Natural killer cell (primary cell): ENCODE results near the gene RCE1. TPM values are rescaled to one million over a fixed set of nuclear protein-coding genes. Genes with fewer than 3 reads are reported as not detected.

Experiments used
- ATAC-seq, 3 donors: fragments of 150-1000 bp in 2 of 3; fragments of 200-7000 bp in 1 of 3; cut with Tn5 transposase; 1 replicate in 1 of 3; 2 replicates in 2 of 3; pipeline ENCODE4 v1.10.0; 2021; ENCODE audit warnings: mild to moderate bottlenecking in 2 of 3, moderate library complexity in 2 of 3
- DNase-seq, 2 donors: peaks; one replicate each; pipeline versions ENCODE4 v3.0.0 to v3.0.0-alpha.2; 2013 to 2021; ENCODE audit warnings: mixed read lengths in 1 of 2
- H3K27ac ChIP-seq: one replicate; pipeline ENCODE4 v1.5.1; 2013; ENCODE audit warnings: mild to moderate bottlenecking, low read length
- H3K27me3 ChIP-seq: one replicate; pipeline ENCODE4 v1.6.1; 2013; ENCODE audit warnings: low read length; ENCODE audit not compliant: control insufficient read depth, insufficient read depth
- H3K36me3 ChIP-seq: one replicate; pipeline ENCODE4 v1.6.1; 2013; ENCODE audit warnings: low read length; ENCODE audit not compliant: control insufficient read depth, insufficient read depth
- H3K4me1 ChIP-seq: one replicate; pipeline ENCODE4 v1.6.1; 2013; ENCODE audit warnings: low read length; ENCODE audit not compliant: control insufficient read depth, insufficient read depth
- H3K4me3 ChIP-seq: one replicate; pipeline ENCODE4 v1.5.1; 2013; ENCODE audit warnings: low read length
- H3K9me3 ChIP-seq: one replicate; pipeline ENCODE4 v1.6.1; 2013; ENCODE audit warnings: low read length; ENCODE audit not compliant: control insufficient read depth, insufficient read depth
- H3K27ac Mint-ChIP-seq, 2 donors: one replicate each; pipeline ENCODE4 v1.8.0; 2022; ENCODE audit warnings: mild to moderate bottlenecking in 2 of 2, mixed read lengths in 2 of 2, moderate library complexity in 1 of 2
- H3K27me3 Mint-ChIP-seq, 2 donors: one replicate each; pipeline ENCODE4 v1.8.0; 2022; ENCODE audit warnings: low read depth in 2 of 2, mixed read lengths in 2 of 2
- H3K36me3 Mint-ChIP-seq: one replicate; pipeline ENCODE4 v1.8.0; 2022; ENCODE audit warnings: mixed read lengths
- H3K4me1 Mint-ChIP-seq, 2 donors: one replicate each; pipeline ENCODE4 v1.8.0; 2022; ENCODE audit warnings: mixed read lengths in 2 of 2
- H3K4me3 Mint-ChIP-seq: one replicate; pipeline ENCODE4 v1.8.0; 2022; ENCODE audit warnings: mild to moderate bottlenecking, moderate library complexity, mixed read lengths
- H3K9me3 Mint-ChIP-seq, 2 donors: one replicate each; pipeline ENCODE4 v1.8.0; 2022; ENCODE audit warnings: mixed read lengths in 2 of 2
- WGBS: methylation state at CpG from one replicate; pipeline ENCODE4 v1.1.7; 2013; ENCODE audit warnings: missing lambda C conversion rate; ENCODE audit not compliant: insufficient coverage; 5-methylcytosine and 5-hydroxymethylcytosine counted together
- intact Hi-C: fragments of 100-400 bp; cut with micrococcal nuclease; formaldehyde crosslinking; loops from one replicate; pipeline ENCODE4 v1.14.2; 2022
- total RNA-seq, 4 donors: library from RNA; stranded (reverse); fragments of 120-200 nt in 1 of 4; gene quantifications; one replicate each; pipeline versions ENCODE4 v1.2.3 to v1.2.4, GENCODE V29; 2013 to 2022
- TF ChIP-seq, protein P1 (sequence below): fragments of 200-600 bp; IDR thresholded peaks from one replicate; pipeline ENCODE4 v1.8.0; 2022; ENCODE audit warnings: antibody characterized with exemption

RCE1 gene
- total RNA-seq, 3 donors from 2014 or later (not counting 1 experiment from before 2014, with no cell fraction given): 41.3 to 47.0 (median 41.7) TPM

DNA sequence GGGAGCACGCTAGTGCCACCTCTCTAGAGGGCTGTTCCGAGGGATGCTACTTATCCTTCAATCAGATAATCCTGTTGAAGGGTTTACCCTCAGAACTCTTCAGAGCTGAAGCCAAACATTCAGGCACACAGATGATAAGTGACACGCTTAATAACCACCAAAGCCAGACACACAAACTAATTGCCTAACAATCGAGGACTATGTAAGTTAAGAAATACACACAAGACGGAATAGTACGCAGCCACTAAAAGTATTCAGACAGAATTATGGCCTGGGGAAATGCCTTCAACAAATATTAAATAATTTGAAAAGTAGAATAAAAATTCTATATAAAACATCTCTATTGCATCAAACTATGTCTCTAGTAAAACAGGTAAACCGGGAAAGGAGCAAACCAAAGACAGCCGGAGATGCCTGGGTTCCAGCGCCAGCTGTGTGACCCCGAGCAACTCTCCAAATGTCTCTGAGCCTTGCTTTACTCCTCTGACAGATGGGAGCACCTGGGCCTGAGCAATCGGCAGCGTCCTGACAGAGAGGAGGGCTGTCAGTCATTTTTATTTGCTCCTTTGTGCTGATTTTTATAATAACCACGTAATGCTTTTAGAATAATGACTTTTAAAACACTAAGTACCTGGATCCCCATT lies 25.0 kb downstream of the RCE1 start:
- no peak overlapping the region for H3K27ac ChIP-seq
- 89% methylated on average over 12 of the region's 13 CpGs for WGBS
- TF ChIP-seq, protein P1, sequence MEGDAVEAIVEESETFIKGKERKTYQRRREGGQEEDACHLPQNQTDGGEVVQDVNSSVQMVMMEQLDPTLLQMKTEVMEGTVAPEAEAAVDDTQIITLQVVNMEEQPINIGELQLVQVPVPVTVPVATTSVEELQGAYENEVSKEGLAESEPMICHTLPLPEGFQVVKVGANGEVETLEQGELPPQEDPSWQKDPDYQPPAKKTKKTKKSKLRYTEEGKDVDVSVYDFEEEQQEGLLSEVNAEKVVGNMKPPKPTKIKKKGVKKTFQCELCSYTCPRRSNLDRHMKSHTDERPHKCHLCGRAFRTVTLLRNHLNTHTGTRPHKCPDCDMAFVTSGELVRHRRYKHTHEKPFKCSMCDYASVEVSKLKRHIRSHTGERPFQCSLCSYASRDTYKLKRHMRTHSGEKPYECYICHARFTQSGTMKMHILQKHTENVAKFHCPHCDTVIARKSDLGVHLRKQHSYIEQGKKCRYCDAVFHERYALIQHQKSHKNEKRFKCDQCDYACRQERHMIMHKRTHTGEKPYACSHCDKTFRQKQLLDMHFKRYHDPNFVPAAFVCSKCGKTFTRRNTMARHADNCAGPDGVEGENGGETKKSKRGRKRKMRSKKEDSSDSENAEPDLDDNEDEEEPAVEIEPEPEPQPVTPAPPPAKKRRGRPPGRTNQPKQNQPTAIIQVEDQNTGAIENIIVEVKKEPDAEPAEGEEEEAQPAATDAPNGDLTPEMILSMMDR: no peak
- H3K9me3 ChIP-seq: no peaks in the 10 kb centered on the region
- H3K4me1 ChIP-seq: peaks cover 8% of the 10 kb centered on the region
- no peaks in the 10 kb centered on the region for H3K36me3 ChIP-seq
- DNase-seq: no peak
- ATAC-seq: no peak
- H3K27me3 ChIP-seq: no peaks in the 10 kb centered on the region
- H3K4me1 Mint-ChIP-seq: peaks cover 5% of the 10 kb centered on the region in 2 donors
- no peak overlapping the region for H3K4me3 ChIP-seq
- intact Hi-C loops: no loop called here
- no peak overlapping the region for H3K4me3 Mint-ChIP-seq
- no peaks in the 10 kb centered on the region for H3K36me3 Mint-ChIP-seq
- no peaks in the 10 kb centered on the region for H3K27me3 Mint-ChIP-seq
- H3K27ac Mint-ChIP-seq: no peak overlapping the region
- no peaks in the 10 kb centered on the region for H3K9me3 Mint-ChIP-seq

DNA sequence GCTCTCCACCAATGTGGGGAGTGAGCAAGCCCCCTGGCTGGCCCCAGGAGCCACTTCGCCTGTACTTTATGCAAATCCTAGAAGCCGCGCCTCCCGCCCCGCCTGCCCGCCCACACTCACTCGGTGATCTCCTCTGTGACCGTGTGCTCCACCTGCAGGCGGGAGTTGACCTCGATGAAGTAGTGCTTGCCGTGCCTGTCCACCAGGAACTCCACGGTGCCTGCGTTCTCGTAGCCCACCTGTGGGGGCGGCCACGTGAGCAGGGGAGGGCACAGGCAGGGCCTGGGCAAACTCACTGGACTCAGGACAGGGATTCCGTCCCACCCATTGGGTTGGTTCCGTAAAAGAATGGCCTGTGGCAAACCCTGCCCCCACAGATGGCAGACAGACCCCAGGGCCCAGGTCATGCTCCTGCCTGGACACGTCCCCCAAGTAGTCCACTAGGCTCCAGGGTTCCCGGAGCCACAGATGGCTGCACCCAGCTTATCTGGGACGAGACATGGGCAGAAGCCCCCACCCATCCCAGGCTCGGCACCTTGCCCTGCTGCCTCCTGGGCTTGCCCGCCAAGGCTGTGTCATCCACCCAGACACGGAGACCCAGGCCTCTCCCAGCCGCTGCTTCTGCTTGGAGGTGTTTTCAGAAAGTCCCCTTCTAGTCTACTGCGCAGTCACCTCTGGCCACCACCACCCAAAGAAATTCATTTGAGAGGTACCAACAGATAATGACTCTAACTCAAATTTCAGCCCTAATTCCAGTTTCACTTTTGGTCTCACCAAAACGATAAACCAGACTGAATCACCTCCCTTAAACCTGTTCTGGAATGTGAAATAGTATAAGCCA lies 25.7 kb downstream of the RCE1 start:
- no peaks in the 10 kb centered on the region for H3K27me3 Mint-ChIP-seq
- no peaks in the 10 kb centered on the region for H3K9me3 Mint-ChIP-seq
- DNase-seq (peak; percentile 47 to 87), ATAC-seq (peak; percentile 79 to 99 (median 98))
- H3K27ac Mint-ChIP-seq: no peak overlapping the region
- H3K4me3 ChIP-seq: no peak overlapping the region
- H3K27ac ChIP-seq: no peak overlapping the region
- no peaks in the 10 kb centered on the region for H3K36me3 ChIP-seq
- TF ChIP-seq, protein P1: peak; percentile 32
- H3K9me3 ChIP-seq: no peaks in the 10 kb centered on the region
- 33% methylated on average over 27 of the region's 27 CpGs for WGBS
- H3K4me1 ChIP-seq: peaks cover 8% of the 10 kb centered on the region
- peaks cover 5% of the 10 kb centered on the region in 2 donors for H3K4me1 Mint-ChIP-seq
- no peaks in the 10 kb centered on the region for H3K27me3 ChIP-seq
- H3K4me3 Mint-ChIP-seq: no peak overlapping the region
- H3K36me3 Mint-ChIP-seq: no peaks in the 10 kb centered on the region
- intact Hi-C loops: no loop called here

DNA sequence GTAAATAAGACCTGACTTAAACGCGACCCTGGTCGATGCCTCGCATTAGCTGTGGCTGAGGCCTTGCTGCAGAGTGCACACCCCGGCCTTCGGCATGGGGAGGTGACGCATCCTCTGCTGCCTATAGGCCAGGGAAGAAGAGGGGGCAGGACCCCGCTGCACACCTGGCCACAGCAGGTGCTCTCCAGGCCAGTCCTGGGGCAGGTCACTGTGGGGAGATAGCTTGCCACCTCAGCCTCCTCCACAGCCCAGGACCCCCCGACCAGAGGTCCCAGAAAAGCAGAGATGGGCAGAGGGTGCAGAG lies 26.3 kb downstream of the RCE1 start:
- no peak for DNase-seq
- Histone ChIP-seq H3K27me3 (no peaks in the 10 kb centered on the region), H3K4me3 (no peak overlapping the region), H3K9me3 (no peaks in the 10 kb centered on the region), H3K4me1 (peaks cover 8% of the 10 kb centered on the region), H3K27ac (no peak overlapping the region), H3K36me3 (no peaks in the 10 kb centered on the region)
- H3K36me3 Mint-ChIP-seq: no peaks in the 10 kb centered on the region
- TF ChIP-seq, protein P1: no peak
- H3K27ac Mint-ChIP-seq: no peak overlapping the region
- 98% methylated on average over 9 of the region's 9 CpGs for WGBS
- peaks cover 0 to 3% of the 10 kb centered on the region in 2 donors for H3K27me3 Mint-ChIP-seq
- no peaks in the 10 kb centered on the region for H3K9me3 Mint-ChIP-seq
- H3K4me3 Mint-ChIP-seq: no peak overlapping the region
- intact Hi-C loops: no loop called here
- no peak for ATAC-seq
- H3K4me1 Mint-ChIP-seq: peaks cover 5% of the 10 kb centered on the region in 2 donors
